Uterus (tissue), 4 donors: ENCODE results near the gene RIC1. TPM values are rescaled to one million over a fixed set of nuclear protein-coding genes. Genes with fewer than 3 reads are reported as not detected.

ENCODE experiments used
- DNase-seq, 2 donors: peaks; one replicate each; pipeline ENCODE4 v3.0.0-alpha.2; 2019 to 2020
- H3K27ac ChIP-seq, 2 donors: fragments of 200-600 bp; sonication (generic); 1 replicate in 1 of 2; 2 replicates in 1 of 2; pipeline ENCODE4 v1.5.1; 2016 to 2018
- H3K27me3 ChIP-seq, 2 donors: fragments of 200-600 bp; sonication (generic); one replicate each; pipeline ENCODE4 v1.5.1; 2018 to 2019; ENCODE audit warnings: control low read depth in 1 of 2
- H3K36me3 ChIP-seq, 2 donors: fragments of 200-600 bp; sonication (generic); one replicate each; pipeline ENCODE4 v1.5.1; 2019; ENCODE audit warnings: control low read depth in 1 of 2
- H3K4me1 ChIP-seq, 2 donors: fragments of 200-600 bp; sonication (generic); one replicate each; pipeline ENCODE4 v1.5.1; 2018 to 2019; ENCODE audit warnings: control low read depth in 1 of 2
- H3K4me3 ChIP-seq, 2 donors: fragments of 200-600 bp; sonication (generic); 1 replicate in 1 of 2; 2 replicates in 1 of 2; pipeline ENCODE4 v1.5.1; 2018 to 2019; ENCODE audit warnings: mild to moderate bottlenecking in 1 of 2
- H3K9me3 ChIP-seq, 2 donors: fragments of 200-600 bp; sonication (generic); one replicate each; pipeline ENCODE4 v1.5.1; 2019; ENCODE audit warnings: control low read depth in 1 of 2
- POLR2A ChIP-seq, 2 donors: fragments of 450-650 bp; IDR thresholded peaks; one replicate each; pipeline ENCODE4 v1.6.1; 2016; ENCODE audit warnings: antibody characterized with exemption in 2 of 2, mild to moderate bottlenecking in 1 of 2, moderate library complexity in 1 of 2
- intact Hi-C: fragments of 100-400 bp; cut with DNase I; formaldehyde crosslinking; loops from one replicate; pipeline ENCODE4 v1.15.1; 2023; ENCODE audit warnings: low total_unique reads
- total RNA-seq, 4 donors: library from RNA; depleted of rRNA in 3 of 4; stranded (reverse); fragments of >200 nt in 3 of 4; gene quantifications; one replicate each; pipeline versions ENCODE4 v1.1.0 to v1.2.4, GENCODE V29; 2014 to 2023
- TF ChIP-seq, protein P1 (sequence below), 4 experiments: fragments of 200-600 bp in 2 of 4; fragments of 450-650 bp in 2 of 4; sonication (generic) in 2 of 4; IDR thresholded peaks; one replicate each; pipeline ENCODE4 v1.5.1; 2016 to 2019; ENCODE audit warnings: antibody characterized with exemption in 4 of 4, mild to moderate bottlenecking in 2 of 4, moderate library complexity in 1 of 4
- donor health status: DM: yes; HTN: yes; CAD: no.

Gene RIC1
- total RNA-seq, 4 donors from 2014 or later, result 24.1 to 106 (median 52.5) TPM

DNA sequence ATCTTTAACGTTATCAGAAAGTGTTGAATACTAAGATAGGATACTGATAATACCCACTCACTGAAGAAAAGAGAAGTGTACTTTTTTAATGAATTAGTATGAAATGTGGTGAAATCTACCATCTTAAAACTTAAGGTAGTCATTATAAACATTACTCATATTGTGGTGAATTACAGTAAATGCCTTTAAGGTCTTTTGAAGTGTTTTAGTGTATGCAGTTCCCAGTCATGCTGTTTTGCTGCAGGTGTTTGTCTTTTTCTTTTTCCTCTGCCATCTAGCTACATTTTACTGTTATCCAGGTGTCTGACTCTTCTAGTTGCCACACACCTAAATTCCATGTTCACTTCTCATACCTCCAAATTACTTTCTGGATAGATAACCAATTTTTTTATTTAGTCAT lies 131.4 kb downstream of the RIC1 start:
- Histone ChIP-seq H3K27ac (no peak overlapping the region), H3K9me3 (no peaks in the 10 kb centered on the region), H3K36me3 (no peaks in the 10 kb centered on the region), H3K27me3 (no peaks in the 10 kb centered on the region), H3K4me1 (no peaks in the 10 kb centered on the region), H3K4me3 (no peak overlapping the region)
- DNase-seq, result no peak
- intact Hi-C loops, result no loop called here
- no peak for TF ChIP-seq POLR2A (IDR thresholded peaks at IDR 0.05)
- TF ChIP-seq, protein P1, sequence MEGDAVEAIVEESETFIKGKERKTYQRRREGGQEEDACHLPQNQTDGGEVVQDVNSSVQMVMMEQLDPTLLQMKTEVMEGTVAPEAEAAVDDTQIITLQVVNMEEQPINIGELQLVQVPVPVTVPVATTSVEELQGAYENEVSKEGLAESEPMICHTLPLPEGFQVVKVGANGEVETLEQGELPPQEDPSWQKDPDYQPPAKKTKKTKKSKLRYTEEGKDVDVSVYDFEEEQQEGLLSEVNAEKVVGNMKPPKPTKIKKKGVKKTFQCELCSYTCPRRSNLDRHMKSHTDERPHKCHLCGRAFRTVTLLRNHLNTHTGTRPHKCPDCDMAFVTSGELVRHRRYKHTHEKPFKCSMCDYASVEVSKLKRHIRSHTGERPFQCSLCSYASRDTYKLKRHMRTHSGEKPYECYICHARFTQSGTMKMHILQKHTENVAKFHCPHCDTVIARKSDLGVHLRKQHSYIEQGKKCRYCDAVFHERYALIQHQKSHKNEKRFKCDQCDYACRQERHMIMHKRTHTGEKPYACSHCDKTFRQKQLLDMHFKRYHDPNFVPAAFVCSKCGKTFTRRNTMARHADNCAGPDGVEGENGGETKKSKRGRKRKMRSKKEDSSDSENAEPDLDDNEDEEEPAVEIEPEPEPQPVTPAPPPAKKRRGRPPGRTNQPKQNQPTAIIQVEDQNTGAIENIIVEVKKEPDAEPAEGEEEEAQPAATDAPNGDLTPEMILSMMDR (IDR thresholded peaks at IDR 0.05), result no peak

DNA sequence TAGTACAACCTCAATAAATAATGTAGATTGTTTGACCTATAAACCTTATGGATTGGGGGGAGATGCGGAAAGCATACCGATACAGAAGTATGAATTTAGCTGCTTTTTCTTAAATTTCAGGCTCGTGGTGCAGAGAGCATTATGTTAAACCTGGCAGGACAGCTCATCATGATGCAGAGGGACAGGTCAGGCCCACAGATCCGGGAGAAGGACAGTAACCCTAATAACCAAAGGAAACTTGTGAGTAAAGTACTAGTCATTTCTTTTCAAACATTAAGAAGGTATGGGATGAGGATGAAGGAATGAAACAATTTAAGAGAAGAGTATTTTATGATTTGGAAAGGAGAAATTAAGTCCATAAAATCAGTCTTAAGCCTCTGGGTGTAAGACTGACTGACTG lies 133.5 kb downstream of the RIC1 start:
- no peak overlapping the region for H3K4me3 ChIP-seq
- H3K4me1 ChIP-seq, result no peaks in the 10 kb centered on the region
- H3K27me3 ChIP-seq, result no peaks in the 10 kb centered on the region
- no peak overlapping the region for H3K27ac ChIP-seq
- no peaks in the 10 kb centered on the region for H3K36me3 ChIP-seq
- no peak for TF ChIP-seq POLR2A (IDR thresholded peaks at IDR 0.05)
- TF ChIP-seq, protein P1 (IDR thresholded peaks at IDR 0.05), result no peak
- H3K9me3 ChIP-seq, result no peaks in the 10 kb centered on the region
- no peak for DNase-seq
- intact Hi-C loops, result no loop called here

DNA sequence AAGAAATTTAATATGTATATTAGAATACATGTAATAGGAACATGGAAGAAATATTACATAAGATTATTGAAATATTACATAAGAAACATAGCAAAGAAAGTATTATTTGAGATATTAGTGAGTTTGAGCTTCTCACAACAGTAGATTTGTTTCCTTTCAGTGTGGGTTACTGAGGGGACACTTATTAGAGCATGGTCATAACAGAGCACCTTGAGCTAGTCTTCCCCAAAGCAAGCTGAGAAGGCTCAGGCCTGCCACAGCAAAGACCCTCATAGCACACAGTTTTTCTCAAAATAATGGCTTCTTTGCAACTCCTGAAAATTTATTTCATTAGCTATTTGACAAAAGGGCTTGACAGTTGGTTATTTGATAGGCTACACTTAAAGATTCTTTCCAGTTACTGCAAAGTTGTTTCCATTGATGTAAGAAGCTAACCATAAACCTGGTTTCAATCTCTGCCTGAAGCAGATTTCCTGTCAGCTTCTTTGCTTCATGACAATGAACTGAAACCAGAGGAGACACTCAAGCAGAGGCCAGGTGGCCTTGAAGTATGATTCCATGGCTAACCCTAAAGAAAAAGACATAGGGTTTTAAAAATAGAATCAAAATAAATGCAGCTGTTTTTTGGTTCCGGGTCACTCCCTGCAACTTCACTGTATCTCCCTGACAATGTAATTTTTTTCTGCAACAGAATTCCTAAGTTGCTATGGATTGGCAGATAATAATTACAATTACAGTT lies 135.4 kb downstream of the RIC1 start:
- TF ChIP-seq, protein P1 (IDR thresholded peaks at IDR 0.05), result no peak
- no peak for TF ChIP-seq POLR2A (IDR thresholded peaks at IDR 0.05)
- DNase-seq, result no peak
- Histone ChIP-seq H3K4me3 (no peak overlapping the region), H3K27ac (no peak overlapping the region), H3K9me3 (no peaks in the 10 kb centered on the region), H3K4me1 (no peaks in the 10 kb centered on the region), H3K36me3 (no peaks in the 10 kb centered on the region), H3K27me3 (no peaks in the 10 kb centered on the region)
- intact Hi-C loops, result no loop called here

DNA sequence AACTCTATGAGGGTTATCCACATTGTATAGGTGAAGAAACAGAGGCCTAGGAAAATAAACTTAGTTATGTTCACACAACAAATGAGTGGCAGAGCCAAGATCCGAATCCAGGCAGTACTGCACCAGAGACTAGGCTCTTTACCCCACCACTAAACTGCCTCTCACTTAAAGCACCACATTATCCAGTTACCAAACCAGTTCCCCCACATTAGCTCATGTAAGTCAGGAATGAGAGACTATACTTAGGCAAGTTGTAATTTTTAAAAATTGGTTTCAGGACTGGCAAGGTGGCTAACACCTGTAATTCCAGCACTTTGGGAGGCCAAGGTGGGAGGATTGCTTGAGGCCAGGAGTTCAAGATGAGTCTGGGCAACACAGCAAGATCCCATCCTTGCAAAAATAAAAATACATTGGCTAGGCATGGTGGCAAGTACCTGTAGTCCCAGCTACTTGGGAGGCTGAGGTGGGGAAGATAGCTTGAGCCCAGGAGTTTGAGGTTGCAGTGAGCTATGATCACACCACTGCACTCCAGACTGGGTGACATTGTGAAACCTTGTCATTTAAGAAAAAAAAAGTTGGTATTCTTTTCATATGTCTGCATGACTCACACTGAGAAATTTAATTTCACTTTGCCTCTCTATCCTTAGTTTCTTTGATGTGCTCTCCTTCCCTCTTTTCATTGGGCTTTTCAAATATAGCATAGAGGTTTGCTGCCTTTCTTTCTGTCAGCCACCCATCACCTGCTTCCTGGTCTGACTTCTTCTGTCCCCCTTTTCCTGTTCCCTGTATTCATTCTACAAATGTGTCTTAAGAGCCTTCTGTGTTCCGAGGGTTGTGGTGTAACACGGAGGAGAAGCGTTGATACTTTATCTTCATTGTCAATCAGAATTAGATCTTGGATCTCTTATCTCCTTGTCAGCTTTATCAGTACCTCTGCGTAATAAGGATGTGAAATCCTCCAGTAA lies 139.3 kb downstream of the RIC1 start:
- no peaks in the 10 kb centered on the region for H3K9me3 ChIP-seq
- TF ChIP-seq POLR2A (IDR thresholded peaks at IDR 0.05), result no peak
- TF ChIP-seq, protein P1 (IDR thresholded peaks at IDR 0.05), result no peak
- no peak overlapping the region for H3K27ac ChIP-seq
- no peak overlapping the region for H3K4me3 ChIP-seq
- intact Hi-C loops, result no loop called here
- H3K36me3 ChIP-seq, result no peaks in the 10 kb centered on the region
- no peaks in the 10 kb centered on the region for H3K27me3 ChIP-seq
- H3K4me1 ChIP-seq, result no peaks in the 10 kb centered on the region
- DNase-seq, result no peak
